ENCODE results near the gene MARCHF2.

DNA sequence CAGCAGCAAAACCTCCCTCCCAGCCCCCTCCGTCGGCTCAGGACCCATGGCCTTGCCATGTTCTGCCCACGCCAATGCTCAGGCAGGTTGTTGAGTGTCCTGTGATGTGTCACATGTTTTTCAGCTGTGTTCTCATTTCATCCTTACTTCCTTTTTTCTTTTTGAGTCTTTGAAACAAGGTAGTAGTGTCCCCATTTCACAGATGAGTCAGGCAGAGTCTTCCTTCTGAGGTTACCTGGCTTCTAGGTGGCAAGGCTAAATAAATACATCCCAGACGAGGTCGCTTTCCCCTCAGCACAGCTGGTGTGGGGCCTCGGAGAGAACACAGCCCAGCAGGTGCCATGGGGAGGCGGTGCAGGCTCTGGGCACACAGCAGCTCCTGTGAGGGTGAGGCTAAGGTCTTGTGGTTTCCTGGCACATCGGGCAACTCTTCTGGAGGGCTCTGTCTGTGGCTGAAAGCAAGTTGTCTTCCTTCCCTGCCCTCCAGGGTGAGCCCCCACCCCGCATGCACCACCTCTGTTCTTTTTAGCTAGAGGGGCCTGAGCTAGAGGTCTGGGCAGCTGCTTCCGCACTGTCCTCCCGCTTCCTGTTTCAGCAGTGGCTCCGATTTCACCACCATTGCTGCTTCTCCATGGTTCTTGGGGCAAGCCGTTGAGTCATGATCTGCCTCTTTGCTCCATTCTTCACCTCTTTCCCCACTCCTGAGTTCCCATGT lies 74.2 kb downstream of the MARCHF2 start:
- TF ChIP-seq, protein P1, sequence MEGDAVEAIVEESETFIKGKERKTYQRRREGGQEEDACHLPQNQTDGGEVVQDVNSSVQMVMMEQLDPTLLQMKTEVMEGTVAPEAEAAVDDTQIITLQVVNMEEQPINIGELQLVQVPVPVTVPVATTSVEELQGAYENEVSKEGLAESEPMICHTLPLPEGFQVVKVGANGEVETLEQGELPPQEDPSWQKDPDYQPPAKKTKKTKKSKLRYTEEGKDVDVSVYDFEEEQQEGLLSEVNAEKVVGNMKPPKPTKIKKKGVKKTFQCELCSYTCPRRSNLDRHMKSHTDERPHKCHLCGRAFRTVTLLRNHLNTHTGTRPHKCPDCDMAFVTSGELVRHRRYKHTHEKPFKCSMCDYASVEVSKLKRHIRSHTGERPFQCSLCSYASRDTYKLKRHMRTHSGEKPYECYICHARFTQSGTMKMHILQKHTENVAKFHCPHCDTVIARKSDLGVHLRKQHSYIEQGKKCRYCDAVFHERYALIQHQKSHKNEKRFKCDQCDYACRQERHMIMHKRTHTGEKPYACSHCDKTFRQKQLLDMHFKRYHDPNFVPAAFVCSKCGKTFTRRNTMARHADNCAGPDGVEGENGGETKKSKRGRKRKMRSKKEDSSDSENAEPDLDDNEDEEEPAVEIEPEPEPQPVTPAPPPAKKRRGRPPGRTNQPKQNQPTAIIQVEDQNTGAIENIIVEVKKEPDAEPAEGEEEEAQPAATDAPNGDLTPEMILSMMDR (IDR thresholded peaks at IDR 0.05): no peak
- no peak for TF ChIP-seq EZH2 (IDR thresholded peaks at IDR 0.05; ENCODE audit: borderline replicate concordance, insufficient read depth, low read depth, low read length, poor library complexity, severe bottlenecking)
